Osteoblast (primary cell): ENCODE measurements around the gene NLGN4X. TPM values are rescaled to one million over a fixed set of nuclear protein-coding genes. Genes with fewer than 3 reads are reported as not detected.

Source experiments
- DNase-seq: peaks from one replicate; pipeline ENCODE4 v3.0.0; 2011; ENCODE audit warnings: low spot score, mixed read lengths; ENCODE audit not compliant: insufficient read length; ENCODE audit errors: missing footprints
- H2AFZ ChIP-seq: 2 replicates; pipeline ENCODE4 v1.6.0; 2011; ENCODE audit warnings: mild to moderate bottlenecking, low read length
- H3K27ac ChIP-seq: 2 replicates; pipeline ENCODE4 v1.5.1; 2011; ENCODE audit warnings: mild to moderate bottlenecking, low read depth, low read length, moderate library complexity
- H3K27me3 ChIP-seq: 2 replicates; pipeline ENCODE4 v1.6.0; 2012; ENCODE audit warnings: mild to moderate bottlenecking, control low read depth, inconsistent platforms, low read length, moderate library complexity; ENCODE audit not compliant: insufficient read depth
- H3K36me3 ChIP-seq: 2 replicates; pipeline ENCODE4 v1.5.1; 2011; ENCODE audit warnings: mild to moderate bottlenecking, low read length, control low read depth, moderate library complexity; ENCODE audit not compliant: insufficient read depth
- H3K4me1 ChIP-seq: 2 replicates; pipeline ENCODE4 v1.5.1; 2011; ENCODE audit warnings: mild to moderate bottlenecking, low read length, control low read depth, moderate library complexity; ENCODE audit not compliant: insufficient read depth
- H3K4me2 ChIP-seq: 2 replicates; pipeline ENCODE4 v1.6.0; 2011; ENCODE audit warnings: mild to moderate bottlenecking, low read length; ENCODE audit not compliant: insufficient read depth
- H3K4me3 ChIP-seq: fragments of 200-600 bp; sonication (generic); 3 replicates; pipeline ENCODE4 v1.5.1; 2012; ENCODE audit warnings: mild to moderate bottlenecking, low read length, inconsistent platforms; ENCODE audit not compliant: insufficient read depth
- H3K79me2 ChIP-seq: 2 replicates; pipeline ENCODE4 v1.6.0; 2012; ENCODE audit warnings: mild to moderate bottlenecking, low read length, control low read depth, inconsistent platforms; ENCODE audit not compliant: insufficient read depth
- H3K9me3 ChIP-seq: 2 replicates; pipeline ENCODE4 v1.5.1; 2011; ENCODE audit warnings: low read depth, low read length, control low read depth
- H4K20me1 ChIP-seq: 2 replicates; pipeline ENCODE4 v1.6.0; 2012; ENCODE audit warnings: mild to moderate bottlenecking, low read length, control low read depth; ENCODE audit not compliant: insufficient read depth
- CTCF ChIP-seq: IDR thresholded peaks from 2 replicates; pipeline ENCODE4 v1.5.1; 2011; ENCODE audit warnings: mild to moderate bottlenecking, low read depth, low read length, moderate library complexity; ENCODE audit errors: extremely low read depth
- total RNA-seq: library from RNA; depleted of rRNA; stranded (reverse); fragments of >200 nt; gene quantifications from 2 replicates; pipeline ENCODE4 v1.2.3, GENCODE V29; 2012

Gene NLGN4X
- total RNA-seq, 1 donor: 1.4 TPM

- Histone ChIP-seq H3K27me3 (no peaks in the 10 kb centered on the region), H2AFZ (no peak overlapping the region), H3K4me1 (no peaks in the 10 kb centered on the region), H3K4me3 (no peak overlapping the region), H3K79me2 (no peaks in the 10 kb centered on the region), H3K4me2 (no peak overlapping the region), H3K27ac (no peak overlapping the region), H4K20me1 (no peaks in the 10 kb centered on the region), H3K36me3 (no peaks in the 10 kb centered on the region), H3K9me3 (no peaks in the 10 kb centered on the region)
- no peak for DNase-seq
- TF ChIP-seq CTCF: no peak
These were observed 5.2 kb downstream of the NLGN4X start for GRCh38 chrX:6223516-6223915.

- no peak overlapping the region for H3K4me3 ChIP-seq
- H3K79me2 ChIP-seq: no peaks in the 10 kb centered on the region
- no peaks in the 10 kb centered on the region for H3K27me3 ChIP-seq
- H4K20me1 ChIP-seq: no peaks in the 10 kb centered on the region
- no peak for DNase-seq
- H3K9me3 ChIP-seq: peaks cover 3% of the 10 kb centered on the region
- no peak overlapping the region for H3K27ac ChIP-seq
- no peaks in the 10 kb centered on the region for H3K4me1 ChIP-seq
- H2AFZ ChIP-seq: no peak overlapping the region
- no peaks in the 10 kb centered on the region for H3K36me3 ChIP-seq
- no peak overlapping the region for H3K4me2 ChIP-seq
- no peak for TF ChIP-seq CTCF
These were observed 18.4 kb downstream of the NLGN4X start for GRCh38 chrX:6210230-6210629.

GRCh38 chrX:6203462-6204215 lies 25.0 kb downstream of the NLGN4X start:
- Histone ChIP-seq H4K20me1 (no peaks in the 10 kb centered on the region), H3K9me3 (no peaks in the 10 kb centered on the region), H3K27ac (no peak overlapping the region), H3K4me1 (no peaks in the 10 kb centered on the region), H3K36me3 (no peaks in the 10 kb centered on the region), H2AFZ (no peak overlapping the region), H3K79me2 (no peaks in the 10 kb centered on the region), H3K4me2 (no peak overlapping the region), H3K27me3 (no peaks in the 10 kb centered on the region), H3K4me3 (no peak overlapping the region)
- TF ChIP-seq CTCF: no peak
- DNase-seq: no peak

- H3K36me3 ChIP-seq: no peaks in the 10 kb centered on the region
- no peak overlapping the region for H3K4me2 ChIP-seq
- H3K4me1 ChIP-seq: no peaks in the 10 kb centered on the region
- no peak overlapping the region for H3K27ac ChIP-seq
- no peaks in the 10 kb centered on the region for H3K79me2 ChIP-seq
- TF ChIP-seq CTCF: no peak
- no peaks in the 10 kb centered on the region for H4K20me1 ChIP-seq
- no peaks in the 10 kb centered on the region for H3K9me3 ChIP-seq
- H2AFZ ChIP-seq: no peak overlapping the region
- H3K4me3 ChIP-seq: no peak overlapping the region
- H3K27me3 ChIP-seq: no peaks in the 10 kb centered on the region
- no peak for DNase-seq
These were observed 29.2 kb downstream of the NLGN4X start for GRCh38 chrX:6199486-6199885.
